Erythroblast (primary cell): ENCODE measurements around the gene HNRNPLL.
"Not testable (repeated sequence)": the region's sequence is repeated elsewhere in the genome, so short reads cannot be mapped to it uniquely, and the experiment has no call there.

Experiments used
- DNase-seq, 2 experiments: peaks; one replicate each; lab custom pipeline; 2025; lab: John Stamatoyannopoulos, UW
- GATA1 ChIP-seq: IDR thresholded peaks from 2 replicates; pipeline ENCODE4 v1.6.1; 2011; ENCODE audit warnings: low read depth, mild to moderate bottlenecking, control low read depth, low read length, moderate library complexity
- POLR2A ChIP-seq: IDR thresholded peaks from 2 replicates; pipeline ENCODE4 v1.6.1; 2011; ENCODE audit warnings: mild to moderate bottlenecking, low read length

The HNRNPLL gene

GRCh38 chr2:38602732-38603401, at the start of gene HNRNPLL:
Gene HNRNPLL (minus strand): TSS chr2:38602928. CDS start chr2:38602626, 302 bp downstream.
- peak; percentile 97 to 98 for DNase-seq
- no peak for TF ChIP-seq GATA1
- TF ChIP-seq POLR2A, result peak; percentile 95

GRCh38 chr2:38650717-38651116, 48.0 kb upstream of the HNRNPLL start:
- TF ChIP-seq GATA1 (no peak), POLR2A (no peak)
- no peak for DNase-seq

- DNase-seq, result no peak
- TF ChIP-seq GATA1 (no peak), POLR2A (no peak)
Measured at GRCh38 chr2:38650012-38650411, 47.3 kb upstream of the HNRNPLL start.

GRCh38 chr2:38649176-38649728, 46.5 kb upstream of the HNRNPLL start:
- DNase-seq, result no peak
- no peak for TF ChIP-seq POLR2A
- TF ChIP-seq GATA1, result no peak

- TF ChIP-seq POLR2A (no peak), GATA1 (no peak)
- DNase-seq, result peak in 1 of 2 experiments; percentile 13
Measured at GRCh38 chr2:38648107-38648761, 45.5 kb upstream of the HNRNPLL start.

- DNase-seq, result peak; percentile 49 to 80
Measured at GRCh38 chr2:38643683-38644511, 41.2 kb upstream of the HNRNPLL start.

GRCh38 chr2:38643021-38643671, 40.4 kb upstream of the HNRNPLL start:
- TF ChIP-seq POLR2A (no peak), GATA1 (no peak)
- DNase-seq, result no peak

GRCh38 chr2:38642373-38643017, 39.8 kb upstream of the HNRNPLL start:
- not testable (repeated sequence) for DNase-seq

- no peak for TF ChIP-seq GATA1
- no peak for TF ChIP-seq POLR2A
- DNase-seq, result no peak
Measured at GRCh38 chr2:38636069-38636468, 33.3 kb upstream of the HNRNPLL start.

GRCh38 chr2:38635139-38635538, 32.4 kb upstream of the HNRNPLL start:
- TF ChIP-seq GATA1 (no peak), POLR2A (no peak)
- DNase-seq, result no peak

- TF ChIP-seq POLR2A (no peak), GATA1 (no peak)
- peak in 1 of 2 experiments; percentile 22 for DNase-seq
Measured at GRCh38 chr2:38634684-38635083, 32.0 kb upstream of the HNRNPLL start.

- TF ChIP-seq POLR2A (no peak), GATA1 (no peak)
- DNase-seq, result no peak
Measured at GRCh38 chr2:38633895-38634294, 31.2 kb upstream of the HNRNPLL start.

GRCh38 chr2:38632980-38633379, 30.3 kb upstream of the HNRNPLL start:
- no peak for DNase-seq
- TF ChIP-seq GATA1, result no peak
- no peak for TF ChIP-seq POLR2A
